GM21423 (cell line): ENCODE results near the gene POGK.
"Not testable (repeated sequence)": the region's sequence is repeated elsewhere in the genome, so short reads cannot be mapped to it uniquely, and the experiment has no call there.

Source experiments
- ATAC-seq: cut with Tn5 transposase; IDR thresholded peaks from one replicate; pipeline ENCODE4 v1.9.1; 2021; ENCODE audit warnings: mild to moderate bottlenecking, moderate library complexity; ENCODE audit not compliant: unreplicated experiment

POGK gene

DNA sequence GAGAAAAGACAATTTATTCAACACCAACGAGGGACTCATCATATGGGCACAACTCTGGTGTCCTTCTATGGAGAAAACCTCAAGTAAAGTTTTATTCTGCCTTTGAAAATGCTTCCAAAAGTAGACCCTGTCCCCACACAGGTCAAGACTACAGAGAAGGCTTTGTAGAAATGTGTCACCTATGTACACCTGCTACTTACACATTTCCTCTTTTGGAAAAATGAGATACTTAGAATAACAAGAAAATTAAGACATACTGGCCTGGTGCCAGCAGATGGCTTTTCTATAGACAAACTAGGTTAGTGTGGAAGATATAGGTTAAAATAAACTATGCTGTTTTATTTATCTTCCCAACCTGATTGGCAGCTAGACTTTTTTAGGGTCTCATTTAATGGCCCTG lies 13.6 kb downstream of the POGK start:
- ATAC-seq: no peak

DNA sequence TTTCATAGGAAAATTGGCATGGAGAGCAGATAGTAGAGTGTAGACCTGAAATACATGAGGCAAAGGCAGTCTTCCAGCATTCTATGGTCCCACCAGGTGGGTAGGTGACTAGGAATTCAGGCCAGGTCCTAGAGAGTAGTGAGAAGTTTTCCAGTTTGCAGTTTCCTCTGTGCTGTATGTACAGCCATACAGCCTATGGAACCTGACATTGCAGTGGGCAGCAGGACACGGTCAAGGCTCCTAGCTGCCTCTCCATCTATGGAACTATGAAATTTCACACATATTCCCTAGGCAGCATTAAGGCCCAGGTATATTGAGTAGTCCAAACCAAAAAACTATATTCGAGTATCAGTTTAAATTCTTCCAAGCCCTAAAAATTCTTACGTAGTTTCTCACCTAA lies 16.3 kb downstream of the POGK start:
- no peak for ATAC-seq

DNA sequence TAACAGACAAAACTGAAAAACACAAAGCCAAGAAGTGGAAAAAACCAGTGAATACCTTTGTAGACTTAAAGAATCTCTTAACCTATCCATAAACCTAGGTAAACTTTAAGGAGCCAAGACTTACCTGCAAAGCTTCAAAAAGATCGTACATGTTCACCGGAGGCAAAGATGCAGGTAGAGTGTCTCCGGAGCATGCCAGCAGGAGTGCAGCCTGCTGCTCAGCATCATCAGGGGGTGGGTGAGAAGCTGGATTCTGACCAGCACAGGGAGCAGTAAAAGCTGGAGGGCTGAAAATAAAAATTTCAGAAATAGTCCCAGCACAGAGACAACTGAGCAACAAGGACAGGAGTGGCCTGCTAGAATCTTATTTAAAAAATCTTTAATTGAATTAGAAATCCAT lies 18.7 kb downstream of the POGK start:
- ATAC-seq: no peak

DNA sequence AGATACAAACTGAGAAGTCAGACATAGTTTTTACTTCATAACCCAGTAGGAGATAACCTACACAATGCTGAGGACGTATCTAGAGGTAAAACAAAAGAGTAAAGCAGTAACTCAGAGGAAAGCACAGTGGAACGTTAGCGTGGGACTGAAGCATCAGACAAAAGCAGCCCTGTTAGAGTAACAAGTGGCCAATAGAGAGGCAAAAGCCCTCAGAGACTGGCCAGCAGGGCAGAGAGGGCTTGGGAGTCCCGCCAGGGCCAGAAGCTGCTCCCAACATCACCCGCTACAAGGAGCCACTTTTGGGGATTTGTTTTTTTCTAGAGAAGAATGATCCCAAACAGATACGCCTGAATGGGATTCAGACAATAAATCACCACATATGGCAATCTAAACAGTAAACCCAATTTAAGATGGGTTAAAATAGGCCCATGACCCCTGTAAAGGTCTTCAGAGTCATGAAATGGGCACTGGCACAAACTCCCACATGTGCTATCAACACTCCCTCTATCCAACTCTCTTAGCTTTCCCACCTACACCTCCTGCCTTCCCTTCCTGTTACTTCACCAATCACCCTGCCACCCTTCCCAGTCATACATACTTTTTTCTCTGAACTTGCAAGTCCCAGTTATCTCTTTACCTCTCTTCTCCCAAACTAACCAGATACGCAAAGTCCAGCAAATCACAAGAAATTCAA lies 19.6 kb downstream of the POGK start:
- no peak for ATAC-seq

DNA sequence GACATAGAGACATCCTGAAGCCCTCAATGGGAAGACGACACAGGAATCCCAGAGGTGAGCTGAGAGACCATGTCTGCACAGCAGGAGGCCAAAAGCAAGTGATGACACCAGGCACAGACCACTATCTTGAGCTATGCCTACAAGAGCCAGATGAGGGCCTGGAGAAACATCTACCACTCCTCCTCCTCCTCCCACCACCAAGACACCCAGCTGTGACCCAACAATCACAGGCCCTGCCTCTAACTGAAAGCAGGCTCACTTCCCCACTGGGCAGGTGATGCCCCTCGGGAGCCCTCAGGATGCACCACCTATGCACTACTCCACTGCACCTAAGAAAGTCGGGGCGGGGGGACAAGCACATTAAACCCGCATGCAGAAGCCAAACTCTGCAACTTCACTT lies 20.3 kb downstream of the POGK start:
- ATAC-seq: no peak

DNA sequence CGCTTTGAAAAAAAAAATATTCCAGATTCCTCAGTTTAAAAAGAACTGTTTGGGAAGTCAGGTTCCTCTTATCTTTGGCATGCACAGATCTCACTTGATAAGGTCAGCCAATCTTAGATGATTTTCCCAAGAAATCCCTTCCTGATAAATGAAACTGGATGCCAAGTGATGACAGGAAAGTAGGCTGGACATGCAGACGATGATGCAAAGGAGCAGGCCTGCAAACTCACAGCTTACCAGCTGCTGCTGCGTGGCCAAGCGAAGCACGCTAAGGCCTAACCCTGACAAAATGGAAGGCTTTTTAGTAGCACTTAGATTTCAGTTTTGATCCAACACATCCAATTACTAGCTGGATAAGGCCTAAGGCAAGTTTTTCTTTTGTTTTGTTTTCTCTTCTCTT lies 26.7 kb downstream of the POGK start:
- no peak for ATAC-seq

DNA sequence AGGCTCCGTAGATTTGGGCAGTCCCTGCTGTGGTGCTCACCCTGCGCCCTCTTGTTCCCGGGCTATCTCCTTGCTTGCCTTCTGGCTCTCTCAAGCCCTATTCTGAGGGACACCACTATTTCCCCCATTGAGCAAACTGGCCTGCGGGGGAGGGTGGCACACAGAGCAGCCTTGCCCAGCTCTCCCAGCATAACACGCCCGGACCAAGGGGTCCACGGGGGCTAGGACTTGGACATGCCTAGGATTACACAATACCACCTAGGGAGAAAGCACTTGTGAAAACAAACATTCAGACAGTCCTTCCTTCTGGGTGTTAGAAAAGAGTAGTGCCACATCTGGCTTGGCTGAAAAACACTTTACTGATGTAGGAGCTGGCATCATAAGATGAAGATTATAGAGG lies 29.4 kb downstream of the POGK start:
- no peak for ATAC-seq

DNA sequence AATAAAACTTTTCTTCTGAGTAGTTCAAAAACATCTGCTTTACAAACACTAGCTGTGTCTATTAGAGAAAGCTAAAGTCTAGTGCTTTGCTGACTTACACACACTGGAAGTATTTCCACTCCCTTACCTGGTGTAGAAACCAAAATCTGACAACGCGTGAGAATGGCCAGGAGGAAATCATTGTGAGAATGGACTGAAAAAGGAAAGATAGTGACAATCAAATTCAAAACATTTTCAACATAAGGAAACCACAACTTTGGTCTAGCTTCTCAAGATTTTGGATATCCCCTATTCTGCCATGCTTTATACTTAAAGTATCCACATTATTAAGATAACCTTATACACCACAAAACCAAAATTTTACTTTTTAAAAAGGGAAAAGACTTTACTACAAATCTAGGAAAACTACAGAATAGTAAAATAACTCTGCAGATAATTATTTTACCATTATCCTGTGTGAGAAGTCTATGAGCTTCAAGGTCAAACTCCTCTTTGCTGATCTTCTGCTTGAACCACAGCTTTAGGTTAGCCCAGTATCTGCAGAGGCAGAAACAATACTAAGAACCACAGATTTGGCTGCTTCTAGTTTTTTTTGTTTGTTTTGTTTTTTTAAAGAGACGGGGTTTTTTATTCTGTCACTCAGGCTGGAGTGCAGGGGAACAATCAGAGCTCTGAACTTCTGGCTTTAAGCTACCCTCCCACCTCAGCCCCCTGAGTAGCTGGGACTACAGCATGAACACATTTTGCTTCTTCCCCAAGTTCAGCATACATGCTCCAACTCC lies 30.2 kb downstream of the POGK start:
- no peak for ATAC-seq

DNA sequence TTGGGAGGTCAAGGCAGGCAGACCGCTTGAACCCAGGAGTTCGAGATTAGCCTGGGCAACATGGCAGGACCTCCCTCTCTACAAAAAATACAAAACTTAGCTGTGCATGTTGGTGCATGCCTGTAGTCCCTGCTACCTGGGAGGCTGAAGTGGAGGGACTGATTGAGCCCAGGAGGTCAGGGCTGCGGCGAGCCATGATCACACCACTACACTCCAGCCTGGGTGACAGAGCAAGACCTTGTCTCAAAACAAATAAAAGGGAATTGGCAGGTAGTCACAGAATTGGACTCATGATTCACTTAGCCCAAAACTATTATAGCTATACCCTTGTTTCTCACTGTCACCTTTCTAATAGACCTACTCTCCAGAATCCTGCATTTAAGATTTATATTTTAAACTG lies 31.3 kb downstream of the POGK start:
- no peak for ATAC-seq

DNA sequence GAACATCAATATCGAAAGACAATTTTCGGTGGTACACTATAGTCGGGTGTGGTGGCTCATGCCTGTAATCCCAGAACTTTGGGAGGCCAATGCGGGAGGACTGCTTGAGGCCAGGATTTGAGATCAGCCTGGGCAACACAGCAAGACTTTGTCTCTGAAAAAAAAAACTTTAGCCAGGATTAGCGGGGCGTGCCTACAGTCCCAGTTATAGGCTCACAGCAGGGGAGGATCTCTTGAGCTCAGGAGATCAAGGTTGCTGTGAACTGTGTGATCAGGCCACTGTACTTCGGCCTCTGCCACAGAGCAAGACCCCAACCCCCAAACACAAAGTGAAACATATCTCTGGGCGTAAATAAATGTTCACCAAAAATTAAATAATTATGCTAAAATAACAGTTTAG lies 35.2 kb downstream of the POGK start:
- ATAC-seq: no peak

DNA sequence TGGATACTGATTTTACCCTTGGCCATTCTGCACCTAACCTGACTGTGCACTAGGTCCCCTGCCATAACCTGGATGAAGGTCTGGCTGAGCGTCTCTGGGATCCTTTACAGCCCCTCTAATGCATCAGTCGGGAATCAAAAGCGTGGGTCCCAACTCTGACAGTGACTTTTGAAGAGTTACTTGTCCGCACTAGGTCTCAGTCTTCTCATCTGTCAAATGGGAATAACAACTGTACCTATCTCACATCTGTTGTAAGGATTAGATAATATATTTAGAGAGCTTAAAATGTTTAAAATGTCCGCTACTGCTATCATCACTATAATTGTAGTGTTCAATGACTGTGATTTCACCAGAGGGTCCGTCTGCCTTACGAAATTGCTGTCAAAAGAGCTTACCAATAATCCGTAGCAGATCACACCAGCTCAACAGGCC lies 36.0 kb downstream of the POGK start:
- ATAC-seq: no peak

DNA sequence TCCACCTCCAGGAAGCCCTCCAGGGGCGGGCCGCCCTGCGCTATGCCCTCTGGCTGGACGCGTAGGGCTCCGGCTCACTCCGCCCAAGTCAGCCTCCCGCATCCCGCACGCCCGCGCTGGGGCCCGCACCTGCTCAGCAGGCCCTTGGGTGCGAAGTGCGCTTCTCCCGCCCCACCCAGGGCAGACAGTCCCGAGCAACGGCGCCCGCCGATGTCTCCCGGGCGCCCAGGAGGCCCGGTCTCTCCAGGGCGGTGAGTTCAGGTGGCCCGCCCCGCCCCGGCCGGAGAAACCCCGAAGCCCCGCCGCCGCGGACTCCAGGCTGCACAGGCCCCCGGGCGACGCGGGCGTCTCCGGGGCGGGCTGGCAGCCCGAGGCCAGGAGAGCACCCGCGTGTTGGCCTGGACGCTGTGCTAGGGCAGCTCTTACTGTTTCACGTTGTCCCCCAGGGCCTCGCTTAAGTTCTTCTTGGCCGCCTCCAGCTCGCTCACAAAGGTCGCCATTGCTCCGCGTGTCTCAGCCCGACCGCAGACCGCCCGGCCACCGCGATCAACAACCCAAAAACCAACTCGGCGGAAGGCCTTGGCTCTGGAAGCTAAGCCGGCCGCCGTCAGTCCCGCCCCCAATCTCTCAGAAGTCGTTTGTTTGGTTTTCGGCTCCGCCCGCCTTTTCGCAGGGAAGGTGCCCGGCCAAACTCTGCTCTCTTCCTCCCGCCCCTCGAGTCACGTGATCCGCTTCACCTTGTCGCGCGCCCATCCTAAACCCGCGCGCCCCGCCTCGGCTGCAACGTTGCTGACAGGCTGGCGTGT lies 36.7 kb downstream of the POGK start, which contains the start of gene TADA1:
Gene TADA1, minus strand, starts transcription at position 531 of the 806 bp plus-strand sequence. Its CDS starts 31 bp downstream, at position 500.
- ATAC-seq: peak; percentile 90

DNA sequence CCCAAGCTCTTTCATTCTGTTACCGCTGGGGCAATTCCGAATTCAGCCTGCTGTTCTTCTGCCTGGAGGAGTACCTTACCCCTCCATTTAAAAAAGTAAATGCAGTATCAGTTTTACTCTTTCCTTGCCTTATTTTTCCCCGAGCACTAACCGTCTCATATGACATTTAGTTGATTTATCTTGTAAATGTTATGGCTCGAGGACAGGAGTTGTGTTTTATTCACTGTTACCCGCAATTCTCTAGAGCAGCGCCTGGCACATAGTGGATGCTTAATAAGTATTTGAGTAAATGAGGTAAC lies 37.2 kb downstream of the POGK start:
- no peak for ATAC-seq

DNA sequence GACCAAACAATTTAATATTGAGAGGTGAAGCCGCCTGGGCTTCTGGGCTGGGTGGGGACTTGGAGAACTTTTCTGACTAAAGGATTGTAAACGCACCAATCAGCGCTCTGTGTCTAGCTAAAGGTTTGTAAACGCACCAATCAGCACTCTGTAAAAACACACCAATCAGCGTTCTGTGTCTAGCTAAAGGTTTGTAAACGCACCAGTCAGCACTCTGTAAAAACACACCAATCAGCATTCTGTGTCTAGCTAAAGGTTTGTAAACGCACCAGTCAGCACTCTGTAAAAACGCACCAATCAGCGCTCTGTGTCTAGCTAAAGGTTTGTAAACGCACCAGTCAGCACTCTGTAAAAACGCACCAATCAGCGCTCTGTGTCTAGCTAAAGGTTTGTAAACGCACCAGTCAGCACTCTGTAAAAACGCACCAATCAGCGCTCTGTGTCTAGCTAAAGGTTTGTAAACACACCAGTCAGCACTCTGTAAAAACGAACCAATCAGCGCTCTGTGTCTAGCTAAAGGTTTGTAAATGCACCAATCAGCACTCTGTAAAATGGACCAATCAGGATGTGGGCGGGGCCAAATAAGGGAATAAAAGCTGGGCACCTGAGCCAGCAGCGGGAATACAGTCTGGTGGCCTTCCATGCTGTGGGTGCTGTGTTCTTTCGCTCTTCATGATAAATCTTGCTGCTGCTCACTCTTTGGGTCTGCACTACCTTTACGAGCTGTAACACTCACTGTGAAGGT lies 39.1 kb downstream of the POGK start:
- ATAC-seq: not testable (repeated sequence)

DNA sequence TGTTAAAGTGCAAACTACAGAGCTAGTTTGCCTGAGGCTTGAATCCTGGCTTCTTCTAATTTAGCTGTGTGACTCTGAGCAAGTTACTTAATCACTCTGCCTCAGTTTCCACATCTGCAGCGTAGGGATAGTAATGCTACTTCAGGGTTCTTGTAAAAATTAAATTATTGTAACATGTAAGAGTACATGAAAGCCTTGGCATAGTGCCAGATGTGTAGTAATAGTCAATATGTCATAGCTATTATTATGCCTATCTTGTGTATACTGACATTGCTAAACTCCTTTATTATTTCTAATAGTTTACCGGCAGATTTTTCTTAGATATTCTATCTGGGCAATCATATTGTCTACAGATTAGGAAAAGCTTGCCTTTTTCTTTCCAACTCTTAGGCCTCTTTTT lies 43.6 kb downstream of the POGK start:
- no peak for ATAC-seq

DNA sequence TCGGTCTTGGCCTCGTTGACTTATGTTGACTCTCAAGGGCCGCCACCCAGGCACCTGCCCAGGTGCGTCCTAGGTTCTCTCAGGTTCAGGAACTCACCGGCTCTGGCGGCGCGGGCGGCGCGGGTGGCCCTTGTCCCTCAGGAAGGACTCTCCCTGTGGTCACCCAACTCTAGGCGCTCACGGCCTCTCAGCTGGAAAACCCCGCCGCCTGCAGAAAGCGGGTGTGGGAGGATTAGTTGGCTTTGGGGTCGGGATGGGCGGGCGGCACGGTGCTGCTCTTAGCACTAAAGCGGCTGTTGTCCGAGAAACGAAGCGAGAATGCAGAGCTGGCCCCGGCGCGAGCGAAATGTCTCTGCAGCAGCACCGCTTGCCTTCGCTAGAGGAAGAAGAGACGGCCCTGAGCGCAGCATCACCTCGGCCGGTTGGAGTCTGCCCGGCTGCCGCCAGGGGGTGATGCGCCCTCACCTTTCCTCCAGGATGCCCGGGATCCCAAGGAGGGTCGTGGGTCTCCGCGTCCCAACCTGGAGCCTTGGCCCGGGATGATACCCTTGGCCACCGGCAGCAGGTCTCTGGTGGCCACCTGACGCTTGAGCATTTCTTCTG lies 44.9 kb downstream of the POGK start:
- ATAC-seq: peak; percentile 49

DNA sequence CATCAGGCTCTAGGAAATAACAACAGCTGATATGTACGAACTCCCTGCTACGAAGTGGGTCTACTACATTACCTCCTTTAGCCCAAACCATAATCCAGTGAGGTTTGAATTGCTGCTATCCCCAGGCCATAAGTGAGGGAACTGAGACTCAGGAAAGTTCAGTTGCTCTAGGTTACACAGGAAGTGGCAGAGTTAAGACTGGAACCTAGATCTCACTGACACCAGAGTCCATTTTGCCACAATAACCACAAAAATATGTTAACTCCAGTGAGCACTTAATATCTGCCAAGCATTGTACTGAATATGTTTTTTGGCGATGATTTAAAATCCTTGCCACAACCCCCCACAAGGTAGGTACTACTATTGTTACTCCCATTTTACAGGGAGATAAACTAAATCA lies 45.7 kb downstream of the POGK start:
- no peak for ATAC-seq

DNA sequence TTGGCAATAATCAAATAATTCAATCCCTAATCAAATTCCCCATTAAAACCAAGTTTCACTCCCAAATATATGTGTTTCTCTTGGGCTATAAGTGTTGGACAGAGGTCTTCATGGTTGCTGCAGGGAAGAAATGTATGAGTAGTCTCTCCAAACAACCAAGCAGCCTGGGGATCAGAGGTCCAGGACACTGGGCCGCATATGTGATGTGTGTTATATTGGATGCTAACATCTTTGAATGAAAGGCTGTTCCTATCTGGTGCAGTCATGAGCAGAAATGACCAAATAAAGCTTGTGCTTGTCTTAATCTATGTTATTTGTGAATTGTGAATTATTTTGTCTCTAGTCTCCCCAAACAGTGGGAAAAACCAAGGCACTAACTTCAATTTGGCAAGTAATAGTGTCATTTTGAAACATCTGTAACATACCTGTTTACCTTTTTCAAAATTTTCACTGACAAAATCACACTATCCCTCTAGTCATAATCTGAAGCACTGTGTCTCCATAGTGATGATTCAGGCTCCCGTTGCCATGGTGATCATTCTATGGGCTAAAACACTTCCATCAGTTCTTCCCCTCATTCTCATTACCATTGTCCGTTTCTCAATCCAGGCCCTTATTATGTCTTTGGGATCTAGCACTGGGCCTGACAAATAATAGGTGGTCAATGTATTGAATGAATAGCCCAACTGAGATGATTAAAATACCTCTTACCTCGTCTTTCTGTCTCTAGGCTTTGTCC lies 49.3 kb downstream of the POGK start:
- no peak for ATAC-seq

DNA sequence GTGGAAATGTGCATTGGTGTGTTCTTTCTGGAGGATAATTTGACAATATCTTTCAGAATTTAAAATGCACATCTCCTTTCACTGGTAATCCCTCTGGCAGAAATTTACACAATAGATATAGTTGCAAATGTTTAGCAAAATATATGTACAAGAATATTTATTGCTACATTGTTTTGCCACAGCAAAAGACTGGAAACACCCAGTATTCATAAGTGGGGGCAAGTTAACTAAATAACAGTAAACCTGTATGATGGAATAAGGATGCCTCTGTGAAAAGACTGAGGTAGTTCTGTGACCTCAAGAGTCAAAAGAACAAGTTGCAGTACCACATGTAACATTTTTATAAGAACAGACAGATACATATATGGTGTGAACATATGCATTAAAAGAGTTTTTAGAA lies 50.5 kb downstream of the POGK start:
- no peak for ATAC-seq

DNA sequence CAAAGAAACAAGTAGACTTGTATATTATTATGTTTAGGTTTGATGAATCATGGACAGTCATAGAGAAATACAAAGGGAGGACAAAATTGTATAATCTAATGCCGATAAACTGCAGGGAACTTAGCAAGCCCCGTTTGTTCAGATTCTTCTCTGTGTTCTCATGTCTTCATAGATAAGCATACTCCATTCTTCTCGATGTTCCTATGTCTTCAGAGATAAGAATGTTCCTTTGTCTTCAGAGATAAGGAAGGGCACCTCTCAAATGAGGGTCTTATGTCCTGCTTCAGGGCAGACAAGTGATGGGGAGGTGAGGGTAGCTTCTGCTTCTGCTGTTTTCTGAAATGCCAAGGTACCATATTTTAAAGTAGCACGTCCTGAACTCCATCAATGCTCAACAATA lies 56.5 kb downstream of the POGK start:
- ATAC-seq: no peak
